Testis (tissue), 2 donors: Measurements from ENCODE around the gene RHNO1.

ENCODE experiments used
- POLR2A ChIP-seq: fragments of 450-650 bp; IDR thresholded peaks from one replicate; pipeline ENCODE4 v1.6.1; 2017; ENCODE audit warnings: antibody characterized with exemption, mild to moderate bottlenecking, moderate library complexity
- TF ChIP-seq, protein P1 (sequence below), 3 experiments: fragments of 450-650 bp in 2 of 3; fragments of 200-600 bp in 1 of 3; sonication (generic) in 1 of 3; IDR thresholded peaks; one replicate each; pipeline ENCODE4 v1.5.1; 2016 to 2019; ENCODE audit warnings: antibody characterized with exemption in 3 of 3, mild to moderate bottlenecking in 2 of 3, moderate library complexity in 1 of 3

- TF ChIP-seq POLR2A, result no peak
- TF ChIP-seq, protein P1, sequence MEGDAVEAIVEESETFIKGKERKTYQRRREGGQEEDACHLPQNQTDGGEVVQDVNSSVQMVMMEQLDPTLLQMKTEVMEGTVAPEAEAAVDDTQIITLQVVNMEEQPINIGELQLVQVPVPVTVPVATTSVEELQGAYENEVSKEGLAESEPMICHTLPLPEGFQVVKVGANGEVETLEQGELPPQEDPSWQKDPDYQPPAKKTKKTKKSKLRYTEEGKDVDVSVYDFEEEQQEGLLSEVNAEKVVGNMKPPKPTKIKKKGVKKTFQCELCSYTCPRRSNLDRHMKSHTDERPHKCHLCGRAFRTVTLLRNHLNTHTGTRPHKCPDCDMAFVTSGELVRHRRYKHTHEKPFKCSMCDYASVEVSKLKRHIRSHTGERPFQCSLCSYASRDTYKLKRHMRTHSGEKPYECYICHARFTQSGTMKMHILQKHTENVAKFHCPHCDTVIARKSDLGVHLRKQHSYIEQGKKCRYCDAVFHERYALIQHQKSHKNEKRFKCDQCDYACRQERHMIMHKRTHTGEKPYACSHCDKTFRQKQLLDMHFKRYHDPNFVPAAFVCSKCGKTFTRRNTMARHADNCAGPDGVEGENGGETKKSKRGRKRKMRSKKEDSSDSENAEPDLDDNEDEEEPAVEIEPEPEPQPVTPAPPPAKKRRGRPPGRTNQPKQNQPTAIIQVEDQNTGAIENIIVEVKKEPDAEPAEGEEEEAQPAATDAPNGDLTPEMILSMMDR (IDR thresholded peaks at IDR 0.05), result no peak
Measured at GRCh38 chr12:2836574-2836973, 40.4 kb upstream of the RHNO1 start.
